ENCODE data around the gene CD63. TPM values are rescaled to one million over a fixed set of nuclear protein-coding genes. Genes with fewer than 3 reads are reported as not detected.

The CD63 gene
- total and polyA plus RNA-seq, 9 of the 15 experiments (the other 6 are each of a cell fraction or from before 2014, with no cell fraction given): 313 to 735 (median 433) TPM

- TF ChIP-seq SLC30A9 (CRISPR knock-in tag; IDR thresholded peaks at IDR 0.05) (no peak), GATAD2A (IDR thresholded peaks at IDR 0.05) (no peak), ZNF41 (CRISPR knock-in tag; conservative IDR thresholded peaks at IDR 0.05) (no peak), SRSF7 (optimal IDR thresholded peaks at IDR 0.05; ENCODE audit: low read depth, low read length) (no peak), CTCF (IDR thresholded peaks at IDR 0.05 in 2 of 3, conservative IDR thresholded peaks at IDR 0.05 in 1 of 3; ENCODE audit: insufficient read depth in 2 of 3, low read depth in 1 of 3, low read length in 3 of 3) (peak; percentile 72 to 91 (median 81)), RBM34 (IDR thresholded peaks at IDR 0.05; ENCODE audit: borderline replicate concordance, insufficient read depth, low read length) (no peak), NBN (IDR thresholded peaks at IDR 0.05; ENCODE audit: low read depth) (no peak), ZBTB5 (IDR thresholded peaks at IDR 0.05) (no peak), RNF219 (CRISPR knock-in tag; IDR thresholded peaks at IDR 0.05) (no peak), VEZF1 (CRISPR knock-in tag; IDR thresholded peaks at IDR 0.05) (peak; percentile 55), MCM3 (IDR thresholded peaks at IDR 0.05) (no peak), RBM25 (IDR thresholded peaks at IDR 0.05; ENCODE audit: low read depth, low read length, severe bottlenecking) (no peak), ZBTB7A (IDR thresholded peaks at IDR 0.05; ENCODE audit: borderline replicate concordance, control insufficient read depth, low read depth, low read length) (peak; percentile 75; the same call in 1 of the 2 replicates), RBM15 (IDR thresholded peaks at IDR 0.05; ENCODE audit: insufficient read depth, low read length) (no peak), FOSL1 (tag; conservative IDR thresholded peaks at IDR 0.05) (no peak), ZNF518B (CRISPR knock-in tag; IDR thresholded peaks at IDR 0.05) (no peak), TAF9B (IDR thresholded peaks at IDR 0.05; ENCODE audit: partially characterized antibody) (no peak)
These were observed 22.9 kb downstream of the CD63 start (continued) for GRCh38 chr12:55705782-55706402.

Measured in K562 (cell line).